GM12874 (cell line): Measurements from ENCODE around the gene ZNF660.

ENCODE experiments used
- CTCF ChIP-seq: IDR thresholded peaks from 2 replicates; pipeline ENCODE4 v1.5.1; 2011; ENCODE audit warnings: low read depth, mild to moderate bottlenecking, control low read depth, low read length, moderate library complexity; ENCODE audit not compliant: insufficient read depth

Gene ZNF660

GRCh38 chr3:44628716-44629115 is 44.0 kb downstream of the ZNF660 start:
- no peak for TF ChIP-seq CTCF

- no peak for TF ChIP-seq CTCF
These were observed 47.4 kb downstream of the ZNF660 start for GRCh38 chr3:44632193-44632592.

- no peak for TF ChIP-seq CTCF
These were observed 57.6 kb downstream of the ZNF660 start for GRCh38 chr3:44642337-44642736.

- no peak for TF ChIP-seq CTCF
These were observed 58.3 kb downstream of the ZNF660 start for GRCh38 chr3:44643024-44643423.

GRCh38 chr3:44647771-44648170 is 63.0 kb downstream of the ZNF660 start:
- TF ChIP-seq CTCF: no peak

- no peak for TF ChIP-seq CTCF
These were observed 63.9 kb downstream of the ZNF660 start, which contains the start of gene ZNF35 for GRCh38 chr3:44648564-44649229. ZNF35 (plus strand) TSS chr3:44648732; CDS start chr3:44651068, 2,336 bp downstream.
